SU-DHL-6 (cell line): ENCODE results near the gene YBX1.

Source experiments
- H2AFZ ChIP-seq: fragments of 200-600 bp; sonication (generic); 2 replicates; pipeline ENCODE4 v1.6.1; 2014; ENCODE audit warnings: low read depth, mild to moderate bottlenecking, moderate library complexity, mixed read lengths, antibody characterized with exemption, low read length; ENCODE audit not compliant: severe bottlenecking
- H3F3A ChIP-seq: fragments of 200-600 bp; shearing (Covaris generic); 2 replicates; pipeline ENCODE4 v1.6.0; 2016; ENCODE audit warnings: antibody characterized with exemption, mild to moderate bottlenecking; ENCODE audit not compliant: insufficient read depth
- H3K27ac ChIP-seq: fragments of 200-600 bp; sonication (generic); 2 replicates; pipeline ENCODE4 v1.5.1; 2016; ENCODE audit warnings: low read depth, mild to moderate bottlenecking, low read length, moderate library complexity, mixed read lengths
- H3K27me3 ChIP-seq: fragments of 200-600 bp; sonication (generic), shearing (Covaris generic); 2 replicates; pipeline ENCODE4 v1.6.0; 2014; ENCODE audit warnings: mild to moderate bottlenecking, low read length
- H3K36me3 ChIP-seq: fragments of 200-600 bp; sonication (generic); 2 replicates; pipeline ENCODE4 v1.6.1; 2014; ENCODE audit warnings: mild to moderate bottlenecking, low read length, mixed read lengths
- H3K4me2 ChIP-seq: fragments of 300-600, 200-600 bp; shearing (Covaris generic), sonication (generic); 2 replicates; pipeline ENCODE4 v1.6.0; 2014; ENCODE audit warnings: low read length, low read depth, mild to moderate bottlenecking; ENCODE audit not compliant: poor library complexity, severe bottlenecking
- H3K4me3 ChIP-seq: fragments of 200-600 bp; sonication (generic); 2 replicates; pipeline ENCODE4 v1.5.1; 2014; ENCODE audit warnings: antibody characterized with exemption, low read length, mild to moderate bottlenecking, mixed read lengths; ENCODE audit not compliant: insufficient read depth, poor library complexity, severe bottlenecking
- H3K79me2 ChIP-seq: fragments of 200-600 bp; sonication (generic); 2 replicates; pipeline ENCODE4 v1.6.1; 2014; ENCODE audit warnings: mild to moderate bottlenecking, low read length, moderate library complexity; ENCODE audit not compliant: insufficient read depth
- H3K9ac ChIP-seq: fragments of 200-600 bp; sonication (generic); 2 replicates; pipeline ENCODE4 v1.7.0; 2014; ENCODE audit warnings: mild to moderate bottlenecking, low read length
- H3K9me2 ChIP-seq: fragments of 200-600 bp; sonication (generic); replicated peaks from 2 replicates; pipeline ENCODE4 v1.6.1; 2014; ENCODE audit warnings: low read length; ENCODE audit not compliant: insufficient read depth
- H3K9me3 ChIP-seq: fragments of 200-600 bp; sonication (generic); 2 replicates; pipeline ENCODE4 v1.6.1; 2014; ENCODE audit warnings: low read length, mixed read lengths; ENCODE audit not compliant: insufficient read depth
- H4K20me1 ChIP-seq: fragments of 200-600 bp; sonication (generic); 2 replicates; pipeline ENCODE4 v1.6.1; 2014; ENCODE audit warnings: low read depth, mild to moderate bottlenecking, antibody characterized with exemption, low read length, moderate library complexity, mixed read lengths
- CTCF ChIP-seq: fragments of 200-600 bp; sonication (generic); IDR thresholded peaks from one replicate; pipeline ENCODE4 v1.5.1; 2017; ENCODE audit warnings: antibody characterized with exemption, mild to moderate bottlenecking, low read length, moderate library complexity; ENCODE audit not compliant: insufficient read depth, poor library complexity, severe bottlenecking
- EZH2phosphoT487 ChIP-seq: fragments of 200-600 bp; sonication (generic), shearing (Covaris generic); conservative IDR thresholded peaks from 2 replicates; pipeline ENCODE4 v1.6.1; 2018; ENCODE audit warnings: mild to moderate bottlenecking, antibody characterized with exemption, low read length, moderate library complexity, mixed read lengths

The YBX1 gene

GRCh38 chr1:42681741-42682483, at the start of gene YBX1:
Gene YBX1 (plus strand): TSS chr1:42682418. CDS start chr1:42682566, 148 bp downstream.
- Histone ChIP-seq H3K27me3 (no peaks in the 10 kb centered on the region), H3F3A (peaks cover 11% of the 10 kb centered on the region; the same call in 1 of the 2 replicates), H3K9me3 (no peaks in the 10 kb centered on the region), H3K4me3 (peak within 1 kb of the TSS; percentile 85), H3K36me3 (peaks cover 33% of the 10 kb centered on the region), H3K27ac (peak within 1 kb of the TSS; percentile 68), H2AFZ (peak within 1 kb of the TSS; percentile 15), H3K4me2 (peak within 1 kb of the TSS; percentile 89), H3K9ac (peak within 1 kb of the TSS; percentile 94), H3K79me2 (peaks cover 51% of the 10 kb centered on the region), H4K20me1 (peaks cover 36% of the 10 kb centered on the region), H3K9me2 (no peaks in the 10 kb centered on the region)
- no peak for TF ChIP-seq CTCF
- no peak for TF ChIP-seq EZH2phosphoT487

- Histone ChIP-seq H3K27ac (no peak overlapping the region), H3K4me3 (no peak overlapping the region), H3K79me2 (no peaks in the 10 kb centered on the region), H3F3A (no peaks in the 10 kb centered on the region), H3K27me3 (no peaks in the 10 kb centered on the region), H3K9ac (no peak overlapping the region), H4K20me1 (no peaks in the 10 kb centered on the region), H3K36me3 (no peaks in the 10 kb centered on the region), H3K9me3 (no peaks in the 10 kb centered on the region), H3K4me2 (no peak overlapping the region), H3K9me2 (no peaks in the 10 kb centered on the region), H2AFZ (no peak overlapping the region)
- TF ChIP-seq CTCF (no peak), EZH2phosphoT487 (no peak)
These were observed 43.1 kb upstream of the YBX1 start for GRCh38 chr1:42639116-42639515.

- H4K20me1 ChIP-seq, result no peaks in the 10 kb centered on the region
- H3K27me3 ChIP-seq, result no peaks in the 10 kb centered on the region
- no peak overlapping the region for H3K27ac ChIP-seq
- no peaks in the 10 kb centered on the region for H3K36me3 ChIP-seq
- no peak overlapping the region for H3K9ac ChIP-seq
- no peaks in the 10 kb centered on the region for H3F3A ChIP-seq
- H3K4me3 ChIP-seq, result no peak overlapping the region
- H2AFZ ChIP-seq, result no peak overlapping the region
- TF ChIP-seq EZH2phosphoT487 (no peak), CTCF (no peak)
- H3K9me2 ChIP-seq, result no peaks in the 10 kb centered on the region
- no peaks in the 10 kb centered on the region for H3K9me3 ChIP-seq
- H3K4me2 ChIP-seq, result no peak overlapping the region
- H3K79me2 ChIP-seq, result no peaks in the 10 kb centered on the region
These were observed 36.2 kb upstream of the YBX1 start for GRCh38 chr1:42646056-42646455.
